Gastroesophageal sphincter (tissue), 4 donors: Measurements from ENCODE around the gene CYP3A7. TPM values are rescaled to one million over a fixed set of nuclear protein-coding genes. Genes with fewer than 3 reads are reported as not detected.
"Not testable (repeated sequence)": the region's sequence is repeated elsewhere in the genome, so short reads cannot be mapped to it uniquely, and the experiment has no call there.

ENCODE experiments used
- ATAC-seq: fragments of 150-250 bp; one replicate; pipeline ENCODE4 v1.9.1; 2016; ENCODE audit warnings: mild to moderate bottlenecking, moderate library complexity
- H3K27ac ChIP-seq, 4 donors: fragments of 200-600 bp; sonication (generic) in 3 of 4; 1 replicate in 3 of 4; 2 replicates in 1 of 4; pipeline ENCODE4 v1.5.1; 2016 to 2019
- H3K27me3 ChIP-seq: fragments of 200-600 bp; sonication (generic); one replicate; pipeline ENCODE4 v1.5.1; 2019
- H3K36me3 ChIP-seq, 2 donors: fragments of 200-600 bp; sonication (generic); one replicate each; pipeline ENCODE4 v1.5.1; 2019; ENCODE audit warnings: control low read depth in 1 of 2
- H3K4me1 ChIP-seq, 3 donors: fragments of 200-600 bp; sonication (generic); 1 replicate in 2 of 3; 2 replicates in 1 of 3; pipeline ENCODE4 v1.5.1; 2016 to 2019; ENCODE audit warnings: control low read depth in 2 of 3
- H3K4me3 ChIP-seq, 2 donors: fragments of 200-600 bp; sonication (generic); one replicate each; pipeline ENCODE4 v1.5.1; 2019; ENCODE audit warnings: mild to moderate bottlenecking in 1 of 2, moderate library complexity in 1 of 2
- H3K9me3 ChIP-seq, 3 donors: fragments of 200-600 bp; sonication (generic); one replicate each; pipeline ENCODE4 v1.5.1; 2017 to 2019; ENCODE audit warnings: control low read depth in 2 of 3
- EP300 ChIP-seq: sonication (generic); formaldehyde crosslinking; IDR thresholded peaks from one replicate; pipeline ENCODE4 v1.6.1; 2017; ENCODE audit warnings: antibody characterized with exemption, mild to moderate bottlenecking
- POLR2A ChIP-seq, 2 donors: fragments of 450-650 bp; IDR thresholded peaks; one replicate each; pipeline ENCODE4 v1.6.1; 2017; ENCODE audit warnings: antibody characterized with exemption in 2 of 2, mild to moderate bottlenecking in 2 of 2, moderate library complexity in 1 of 2
- POLR2AphosphoS5 ChIP-seq: sonication (generic); formaldehyde crosslinking; IDR thresholded peaks from one replicate; pipeline ENCODE4 v1.6.1; 2017; ENCODE audit warnings: antibody characterized with exemption
- WGBS, 2 donors: methylation state at CpG; one replicate each; pipeline ENCODE4 v1.1.5; 2018; ENCODE audit warnings: low coverage in 1 of 2; 5-methylcytosine and 5-hydroxymethylcytosine counted together
- total RNA-seq, 4 donors: library from RNA; depleted of rRNA; stranded (reverse); fragments of >200 nt; gene quantifications; one replicate each; pipeline ENCODE4 v1.1.0, GENCODE V29; 2016
- TF ChIP-seq, protein P1 (sequence below), 4 experiments: fragments of 200-600 bp in 2 of 4; fragments of 450-650 bp in 2 of 4; sonication (generic) in 1 of 4; IDR thresholded peaks; one replicate each; pipeline ENCODE4 v1.5.1; 2017 to 2019; ENCODE audit warnings: antibody characterized with exemption in 4 of 4, mild to moderate bottlenecking in 2 of 4, moderate library complexity in 2 of 4

The CYP3A7 gene
- total RNA-seq, 4 donors from 2014 or later: not detected

DNA sequence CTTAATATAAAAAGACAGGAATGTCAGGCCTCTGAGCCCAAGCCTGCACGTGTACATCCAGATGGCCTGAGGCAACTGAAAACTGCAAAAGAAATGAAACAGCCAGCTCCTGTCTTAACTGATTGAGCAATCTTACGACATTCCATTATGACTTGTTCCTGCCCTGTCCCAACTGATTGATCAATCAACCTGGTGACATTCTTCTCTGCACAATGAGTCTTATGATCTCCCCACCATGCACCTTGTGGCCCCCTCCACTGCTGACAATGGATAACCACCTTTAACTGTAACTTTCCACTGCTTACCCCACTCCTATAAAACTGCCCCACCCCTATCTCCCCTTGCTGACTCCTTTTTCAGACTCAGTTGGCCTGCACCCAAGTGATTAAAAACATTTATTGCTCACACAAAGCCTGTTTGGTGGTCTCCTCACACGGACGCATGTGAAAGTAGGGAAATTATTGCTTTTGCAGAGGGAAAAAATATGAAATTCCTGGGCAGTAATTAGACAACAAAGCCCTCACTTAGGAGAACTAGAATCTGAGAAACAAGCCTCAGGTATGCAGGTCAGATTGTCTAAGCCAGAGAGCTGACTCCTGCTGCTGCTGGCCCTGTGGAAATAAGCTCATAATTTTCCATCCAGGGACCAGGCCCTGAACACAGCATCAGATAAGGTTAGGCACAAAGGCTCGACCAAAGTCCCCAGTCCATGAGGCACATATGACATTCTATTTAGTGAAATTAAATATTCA, 5.3 kb downstream of the CYP3A7 start:
- Histone ChIP-seq H3K36me3 (no peaks in the 10 kb centered on the region), H3K27me3 (no peaks in the 10 kb centered on the region), H3K27ac (no peak overlapping the region), H3K9me3 (no peaks in the 10 kb centered on the region), H3K4me3 (no peak overlapping the region), H3K4me1 (no peaks in the 10 kb centered on the region)
- no peak for TF ChIP-seq POLR2AphosphoS5
- TF ChIP-seq POLR2A (IDR thresholded peaks at IDR 0.05): no peak
- TF ChIP-seq, protein P1, sequence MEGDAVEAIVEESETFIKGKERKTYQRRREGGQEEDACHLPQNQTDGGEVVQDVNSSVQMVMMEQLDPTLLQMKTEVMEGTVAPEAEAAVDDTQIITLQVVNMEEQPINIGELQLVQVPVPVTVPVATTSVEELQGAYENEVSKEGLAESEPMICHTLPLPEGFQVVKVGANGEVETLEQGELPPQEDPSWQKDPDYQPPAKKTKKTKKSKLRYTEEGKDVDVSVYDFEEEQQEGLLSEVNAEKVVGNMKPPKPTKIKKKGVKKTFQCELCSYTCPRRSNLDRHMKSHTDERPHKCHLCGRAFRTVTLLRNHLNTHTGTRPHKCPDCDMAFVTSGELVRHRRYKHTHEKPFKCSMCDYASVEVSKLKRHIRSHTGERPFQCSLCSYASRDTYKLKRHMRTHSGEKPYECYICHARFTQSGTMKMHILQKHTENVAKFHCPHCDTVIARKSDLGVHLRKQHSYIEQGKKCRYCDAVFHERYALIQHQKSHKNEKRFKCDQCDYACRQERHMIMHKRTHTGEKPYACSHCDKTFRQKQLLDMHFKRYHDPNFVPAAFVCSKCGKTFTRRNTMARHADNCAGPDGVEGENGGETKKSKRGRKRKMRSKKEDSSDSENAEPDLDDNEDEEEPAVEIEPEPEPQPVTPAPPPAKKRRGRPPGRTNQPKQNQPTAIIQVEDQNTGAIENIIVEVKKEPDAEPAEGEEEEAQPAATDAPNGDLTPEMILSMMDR (IDR thresholded peaks at IDR 0.05): no peak
- no peak for TF ChIP-seq EP300
- ATAC-seq: no peak
- WGBS, 2 donors: 52 to 58% methylated on average over 3 to 5 of the region's 5 CpGs

DNA sequence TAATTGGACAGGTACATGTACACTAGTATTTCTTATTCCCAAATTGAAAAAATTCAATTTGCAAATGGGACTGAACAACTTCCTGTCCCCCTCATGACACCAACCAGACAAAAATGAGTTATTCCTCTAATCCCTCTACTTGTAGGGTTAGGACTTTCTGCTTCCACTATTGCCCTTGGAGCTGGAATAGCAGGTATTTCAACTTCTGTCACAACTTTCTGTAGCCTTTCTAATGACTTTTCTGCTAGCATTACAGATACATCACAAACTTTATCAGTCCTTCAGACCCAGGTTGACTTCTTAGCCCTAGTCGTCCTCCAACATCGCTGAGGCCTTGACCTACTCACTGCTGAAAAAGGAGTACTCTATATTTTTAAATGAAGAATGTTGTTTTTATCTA, 6.4 kb downstream of the CYP3A7 start:
- 89 to 100% methylated on average over 2 of the region's 2 CpGs for WGBS, 2 donors
- TF ChIP-seq, protein P1 (IDR thresholded peaks at IDR 0.05): no peak
- TF ChIP-seq EP300: no peak
- TF ChIP-seq POLR2A (IDR thresholded peaks at IDR 0.05): no peak
- TF ChIP-seq POLR2AphosphoS5: no peak
- H3K27ac ChIP-seq: no peak overlapping the region
- no peaks in the 10 kb centered on the region for H3K9me3 ChIP-seq
- no peaks in the 10 kb centered on the region for H3K4me1 ChIP-seq
- ATAC-seq: no peak
- H3K36me3 ChIP-seq: no peaks in the 10 kb centered on the region
- no peak overlapping the region for H3K4me3 ChIP-seq
- H3K27me3 ChIP-seq: no peaks in the 10 kb centered on the region

- H3K27ac ChIP-seq, ATAC-seq, H3K4me1 ChIP-seq, H3K4me3 ChIP-seq, H3K36me3 ChIP-seq, H3K27me3 ChIP-seq, H3K9me3 ChIP-seq: not testable (repeated sequence)
- WGBS, 2 donors: 88 to 96% methylated on average over 5 to 6 of the region's 6 CpGs
These were observed 11.8 kb downstream of the CYP3A7 start for GRCh38 chr7:99723201-99723600.

DNA sequence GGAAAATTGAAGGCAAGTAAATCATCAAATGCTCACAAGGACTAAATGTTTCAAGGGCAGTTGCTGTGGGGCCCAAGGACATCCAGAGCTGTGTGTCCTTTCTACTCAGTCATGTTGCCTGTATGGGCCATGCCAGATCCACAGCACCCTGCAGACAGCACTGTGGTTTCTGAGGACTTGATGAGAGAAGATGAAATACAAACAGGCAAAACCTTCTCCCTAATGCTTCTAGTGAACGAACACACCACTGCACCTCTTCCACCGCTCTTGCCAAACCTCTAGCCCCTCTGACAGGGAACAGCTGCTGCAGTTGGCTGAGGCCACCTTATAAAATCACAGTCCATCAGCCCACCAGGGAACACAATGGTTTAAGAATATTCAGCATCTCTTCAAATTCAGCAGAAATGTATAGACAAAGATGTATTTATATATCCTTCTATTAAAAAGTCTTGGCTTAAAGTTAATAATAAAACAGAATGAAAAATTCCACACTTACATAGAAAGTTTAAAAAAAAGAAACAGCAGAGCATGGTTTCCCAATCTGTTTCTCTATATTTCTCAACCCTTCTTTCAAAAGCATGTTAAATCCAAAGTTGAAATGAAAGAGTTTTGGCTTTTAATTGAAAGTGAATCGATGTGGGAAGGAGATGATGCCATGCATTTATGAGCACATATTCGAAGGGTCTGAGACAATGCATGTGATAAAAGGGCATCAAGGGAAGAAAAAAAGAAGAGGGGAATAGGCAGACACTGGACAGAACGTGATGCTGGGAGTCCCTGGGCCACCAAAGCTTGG, 14.0 kb downstream of the CYP3A7 start:
- Histone ChIP-seq H3K27me3 (no peaks in the 10 kb centered on the region), H3K9me3 (no peaks in the 10 kb centered on the region), H3K36me3 (peaks cover 0 to under 1% of the 10 kb centered on the region in 2 donors), H3K4me3 (no peak overlapping the region), H3K27ac (no peak overlapping the region), H3K4me1 (no peaks in the 10 kb centered on the region)
- WGBS, 2 donors: 22 to 35% methylated on average over 4 to 5 of the region's 5 CpGs
- no peak for TF ChIP-seq EP300
- TF ChIP-seq POLR2A (IDR thresholded peaks at IDR 0.05): no peak
- TF ChIP-seq, protein P1 (IDR thresholded peaks at IDR 0.05): no peak
- no peak for ATAC-seq

DNA sequence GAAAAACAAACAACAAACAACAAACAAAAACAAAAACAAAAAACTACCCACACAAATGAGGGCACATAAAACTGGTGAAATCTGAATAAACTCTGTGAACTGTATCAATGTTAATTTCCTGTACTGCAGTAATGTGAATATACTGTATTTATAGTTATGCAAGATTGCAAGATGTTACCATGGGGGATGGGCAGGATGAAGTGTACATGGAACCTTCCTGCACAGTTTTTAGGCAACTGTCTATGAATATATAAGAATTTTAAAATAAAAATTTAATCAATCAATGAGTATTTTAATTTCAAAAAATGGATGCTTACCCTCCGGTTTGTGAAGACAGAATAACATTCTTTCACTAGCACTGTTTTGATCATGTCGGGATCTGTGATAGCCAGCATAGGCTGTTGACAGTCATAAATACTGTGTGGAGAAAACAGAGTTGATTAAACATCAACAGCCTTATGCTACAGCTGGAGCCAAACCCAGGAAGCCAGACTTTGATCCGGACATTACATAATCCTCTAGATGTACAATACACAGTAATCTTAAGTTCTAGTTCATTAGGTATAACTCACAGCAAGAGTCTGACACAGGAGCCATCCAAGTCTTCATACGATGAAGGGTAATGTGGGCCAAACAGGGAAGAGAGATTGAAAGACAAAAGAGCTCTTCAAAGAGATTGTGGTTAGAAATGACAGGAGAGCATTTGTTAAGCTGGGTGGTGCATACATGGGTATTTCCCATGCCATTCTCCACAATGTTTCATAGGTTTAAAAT, 14.8 kb downstream of the CYP3A7 start:
- Histone ChIP-seq H3K4me3 (no peak overlapping the region), H3K9me3 (no peaks in the 10 kb centered on the region), H3K36me3 (peaks cover 0 to 7% of the 10 kb centered on the region in 2 donors), H3K27ac (no peak overlapping the region), H3K4me1 (no peaks in the 10 kb centered on the region), H3K27me3 (no peaks in the 10 kb centered on the region)
- no peak for ATAC-seq
- TF ChIP-seq, protein P1 (IDR thresholded peaks at IDR 0.05): no peak
- TF ChIP-seq POLR2A (IDR thresholded peaks at IDR 0.05) (no peak), EP300 (no peak), POLR2AphosphoS5 (no peak)
- WGBS, 2 donors: 31 to 57% methylated on average over 4 of the region's 4 CpGs
